Measurements from ENCODE around the gene ADAMTSL1.

The ADAMTSL1 gene

GRCh38 chr9:18749711-18750110 lies 275.8 kb downstream of the ADAMTSL1 start:
- no peaks in the 10 kb centered on the region for H3K9me3 ChIP-seq (ENCODE audit: insufficient read depth, low read depth, low read length)
- no peaks in the 10 kb centered on the region for H3K79me2 ChIP-seq (ENCODE audit: insufficient read depth, low read length)
- no peak overlapping the region for H3K4me2 ChIP-seq (ENCODE audit: low read depth, low read length, poor library complexity, severe bottlenecking)
- no peaks in the 10 kb centered on the region for H3K4me1 ChIP-seq (ENCODE audit: insufficient read depth, low read length, poor library complexity, severe bottlenecking)
- TF ChIP-seq CTCF (conservative IDR thresholded peaks at IDR 0.05; ENCODE audit: low read length) (no peak), EZH2phosphoT487 (IDR thresholded peaks at IDR 0.05; ENCODE audit: borderline replicate concordance) (no peak)
- no peaks in the 10 kb centered on the region for H4K20me1 ChIP-seq (ENCODE audit: insufficient read depth, low read length, poor library complexity, severe bottlenecking)
- no peaks in the 10 kb centered on the region for H3K36me3 ChIP-seq (ENCODE audit: insufficient read depth, low read length)
- H2AFZ ChIP-seq (ENCODE audit: low read length), result no peak overlapping the region
- no peaks in the 10 kb centered on the region for H3K27me3 ChIP-seq (ENCODE audit: insufficient read depth, low read length, poor library complexity, severe bottlenecking)
- H3K4me3 ChIP-seq (ENCODE audit: low read length, poor library complexity, severe bottlenecking), result no peak overlapping the region
- H3F3A ChIP-seq (ENCODE audit: low read depth), result no peaks in the 10 kb centered on the region
- no peak overlapping the region for H3K9ac ChIP-seq (ENCODE audit: low read depth, low read length, poor library complexity, severe bottlenecking)
- H3K9me2 ChIP-seq (replicated peaks; ENCODE audit: low read depth, low read length), result no peaks in the 10 kb centered on the region

GRCh38 chr9:18753904-18754303 lies 280.0 kb downstream of the ADAMTSL1 start:
- no peaks in the 10 kb centered on the region for H3K4me1 ChIP-seq (ENCODE audit: insufficient read depth, low read length, poor library complexity, severe bottlenecking)
- no peaks in the 10 kb centered on the region for H3F3A ChIP-seq (ENCODE audit: low read depth)
- H3K9me2 ChIP-seq (replicated peaks; ENCODE audit: low read depth, low read length), result no peaks in the 10 kb centered on the region
- no peaks in the 10 kb centered on the region for H3K36me3 ChIP-seq (ENCODE audit: insufficient read depth, low read length)
- no peak for TF ChIP-seq CTCF (conservative IDR thresholded peaks at IDR 0.05; ENCODE audit: low read length)
- H3K79me2 ChIP-seq (ENCODE audit: insufficient read depth, low read length), result no peaks in the 10 kb centered on the region
- no peaks in the 10 kb centered on the region for H4K20me1 ChIP-seq (ENCODE audit: insufficient read depth, low read length, poor library complexity, severe bottlenecking)
- H2AFZ ChIP-seq (ENCODE audit: low read length), result no peak overlapping the region
- H3K27me3 ChIP-seq (ENCODE audit: insufficient read depth, low read length, poor library complexity, severe bottlenecking), result no peaks in the 10 kb centered on the region
- no peaks in the 10 kb centered on the region for H3K9me3 ChIP-seq (ENCODE audit: insufficient read depth, low read depth, low read length)
- H3K4me2 ChIP-seq (ENCODE audit: low read depth, low read length, poor library complexity, severe bottlenecking), result no peak overlapping the region
- no peak overlapping the region for H3K9ac ChIP-seq (ENCODE audit: low read depth, low read length, poor library complexity, severe bottlenecking)
- H3K4me3 ChIP-seq (ENCODE audit: low read length, poor library complexity, severe bottlenecking), result no peak overlapping the region

- Histone ChIP-seq H4K20me1 (ENCODE audit: insufficient read depth, low read length, poor library complexity, severe bottlenecking) (no peaks in the 10 kb centered on the region), H3K79me2 (ENCODE audit: insufficient read depth, low read length) (no peaks in the 10 kb centered on the region), H3K9me2 (replicated peaks; ENCODE audit: low read depth, low read length) (no peaks in the 10 kb centered on the region), H3K9ac (ENCODE audit: low read depth, low read length, poor library complexity, severe bottlenecking) (no peak overlapping the region), H3K4me2 (ENCODE audit: low read depth, low read length, poor library complexity, severe bottlenecking) (no peak overlapping the region), H3K36me3 (ENCODE audit: insufficient read depth, low read length) (no peaks in the 10 kb centered on the region), H3F3A (ENCODE audit: low read depth) (no peaks in the 10 kb centered on the region), H3K4me1 (ENCODE audit: insufficient read depth, low read length, poor library complexity, severe bottlenecking) (no peaks in the 10 kb centered on the region), H3K9me3 (ENCODE audit: insufficient read depth, low read depth, low read length) (no peaks in the 10 kb centered on the region), H3K4me3 (ENCODE audit: low read length, poor library complexity, severe bottlenecking) (no peak overlapping the region), H3K27me3 (ENCODE audit: insufficient read depth, low read length, poor library complexity, severe bottlenecking) (no peaks in the 10 kb centered on the region), H2AFZ (ENCODE audit: low read length) (no peak overlapping the region)
- TF ChIP-seq EZH2phosphoT487 (IDR thresholded peaks at IDR 0.05; ENCODE audit: borderline replicate concordance), result no peak
- TF ChIP-seq CTCF (conservative IDR thresholded peaks at IDR 0.05; ENCODE audit: low read length), result no peak
Observed at GRCh38 chr9:18754537-18754936, 280.6 kb downstream of the ADAMTSL1 start.
